ENCODE results near the gene LMLN.

LMLN gene

DNA sequence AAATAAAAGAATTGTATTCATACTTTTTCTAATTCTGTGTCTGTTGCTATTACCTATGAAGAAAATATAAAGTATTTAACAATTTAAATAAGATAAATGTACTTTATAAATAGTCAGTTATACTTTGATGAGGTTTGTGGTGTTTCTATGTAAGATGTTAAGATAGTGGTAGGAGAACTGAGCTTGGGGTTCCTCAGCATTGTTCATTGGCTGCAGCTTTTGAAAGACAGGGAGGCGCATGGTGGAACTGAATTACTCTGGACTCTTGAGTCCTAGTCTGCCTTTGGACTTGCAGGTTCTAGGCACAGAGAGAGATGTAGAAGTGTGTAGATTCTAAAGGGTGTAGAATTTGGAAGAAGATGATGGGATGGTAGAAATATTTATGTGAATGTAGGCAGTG, 23.1 kb downstream of the LMLN start:
- no peak overlapping the region for H3K4me3 ChIP-seq (ENCODE audit: low read depth, low read length)
- TF ChIP-seq POLR2A (IDR thresholded peaks at IDR 0.05; ENCODE audit: extremely low read depth, insufficient read length) (no peak), MYC (IDR thresholded peaks at IDR 0.05; ENCODE audit: low read depth, low read length) (no peak)
- TF ChIP-seq, protein P1, sequence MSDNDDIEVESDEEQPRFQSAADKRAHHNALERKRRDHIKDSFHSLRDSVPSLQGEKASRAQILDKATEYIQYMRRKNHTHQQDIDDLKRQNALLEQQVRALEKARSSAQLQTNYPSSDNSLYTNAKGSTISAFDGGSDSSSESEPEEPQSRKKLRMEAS (IDR thresholded peaks at IDR 0.05; ENCODE audit: low read depth, low read length): no peak
- TF ChIP-seq, protein P2, sequence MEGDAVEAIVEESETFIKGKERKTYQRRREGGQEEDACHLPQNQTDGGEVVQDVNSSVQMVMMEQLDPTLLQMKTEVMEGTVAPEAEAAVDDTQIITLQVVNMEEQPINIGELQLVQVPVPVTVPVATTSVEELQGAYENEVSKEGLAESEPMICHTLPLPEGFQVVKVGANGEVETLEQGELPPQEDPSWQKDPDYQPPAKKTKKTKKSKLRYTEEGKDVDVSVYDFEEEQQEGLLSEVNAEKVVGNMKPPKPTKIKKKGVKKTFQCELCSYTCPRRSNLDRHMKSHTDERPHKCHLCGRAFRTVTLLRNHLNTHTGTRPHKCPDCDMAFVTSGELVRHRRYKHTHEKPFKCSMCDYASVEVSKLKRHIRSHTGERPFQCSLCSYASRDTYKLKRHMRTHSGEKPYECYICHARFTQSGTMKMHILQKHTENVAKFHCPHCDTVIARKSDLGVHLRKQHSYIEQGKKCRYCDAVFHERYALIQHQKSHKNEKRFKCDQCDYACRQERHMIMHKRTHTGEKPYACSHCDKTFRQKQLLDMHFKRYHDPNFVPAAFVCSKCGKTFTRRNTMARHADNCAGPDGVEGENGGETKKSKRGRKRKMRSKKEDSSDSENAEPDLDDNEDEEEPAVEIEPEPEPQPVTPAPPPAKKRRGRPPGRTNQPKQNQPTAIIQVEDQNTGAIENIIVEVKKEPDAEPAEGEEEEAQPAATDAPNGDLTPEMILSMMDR (IDR thresholded peaks at IDR 0.05; ENCODE audit: low read depth, low read length): no peak
- no peak for DNase-seq (ENCODE audit: low read depth)

DNA sequence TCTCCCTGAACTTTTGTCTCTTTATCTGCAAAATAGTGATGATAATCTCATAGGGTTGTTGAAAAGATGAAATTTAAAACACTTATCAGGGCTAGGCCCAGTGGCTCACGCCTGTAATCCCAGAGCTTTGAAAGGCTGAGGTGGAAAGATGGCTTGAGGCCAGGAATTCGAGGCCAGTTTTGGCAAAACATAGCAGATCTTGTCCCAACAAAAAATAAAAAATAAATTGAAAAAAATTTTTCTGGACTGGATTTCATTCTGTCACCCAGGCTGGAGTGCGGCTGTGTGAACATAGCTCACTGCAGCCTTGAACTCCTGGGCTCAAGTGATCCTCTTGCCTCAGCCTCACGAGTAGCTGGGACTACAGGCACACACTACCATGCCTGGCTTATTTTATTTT, 29.6 kb downstream of the LMLN start:
- no peak for DNase-seq (ENCODE audit: low read depth)
- no peak overlapping the region for H3K4me3 ChIP-seq (ENCODE audit: low read depth, low read length)
- TF ChIP-seq, protein P2 (IDR thresholded peaks at IDR 0.05; ENCODE audit: low read depth, low read length): no peak
- TF ChIP-seq MYC (IDR thresholded peaks at IDR 0.05; ENCODE audit: low read depth, low read length) (no peak), POLR2A (IDR thresholded peaks at IDR 0.05; ENCODE audit: extremely low read depth, insufficient read length) (no peak)
- TF ChIP-seq, protein P1 (IDR thresholded peaks at IDR 0.05; ENCODE audit: low read depth, low read length): no peak

DNA sequence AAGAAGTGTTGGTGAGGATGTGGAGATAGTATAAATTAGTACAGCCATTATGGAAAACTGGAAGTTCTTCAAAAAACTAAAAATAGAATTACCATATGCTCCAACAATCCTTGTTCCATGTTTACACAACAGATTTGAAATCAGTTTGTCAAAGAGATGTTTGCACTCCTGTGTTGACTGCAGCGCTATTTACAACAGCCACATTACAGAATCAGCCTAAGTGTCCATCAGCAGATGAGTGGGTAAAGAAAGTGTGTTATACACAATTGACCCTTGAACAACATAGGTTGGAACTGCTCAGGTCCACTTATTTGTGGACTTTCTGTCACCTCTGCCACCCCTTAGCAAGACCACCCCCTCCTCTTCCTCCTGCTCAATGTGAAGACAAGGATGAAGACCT, 34.7 kb downstream of the LMLN start:
- no peak overlapping the region for H3K4me3 ChIP-seq (ENCODE audit: low read depth, low read length)
- TF ChIP-seq, protein P1 (IDR thresholded peaks at IDR 0.05; ENCODE audit: low read depth, low read length): no peak
- TF ChIP-seq MYC (IDR thresholded peaks at IDR 0.05; ENCODE audit: low read depth, low read length) (no peak), POLR2A (IDR thresholded peaks at IDR 0.05; ENCODE audit: extremely low read depth, insufficient read length) (no peak)
- TF ChIP-seq, protein P2 (IDR thresholded peaks at IDR 0.05; ENCODE audit: low read depth, low read length): no peak
- DNase-seq (ENCODE audit: low read depth): no peak

DNA sequence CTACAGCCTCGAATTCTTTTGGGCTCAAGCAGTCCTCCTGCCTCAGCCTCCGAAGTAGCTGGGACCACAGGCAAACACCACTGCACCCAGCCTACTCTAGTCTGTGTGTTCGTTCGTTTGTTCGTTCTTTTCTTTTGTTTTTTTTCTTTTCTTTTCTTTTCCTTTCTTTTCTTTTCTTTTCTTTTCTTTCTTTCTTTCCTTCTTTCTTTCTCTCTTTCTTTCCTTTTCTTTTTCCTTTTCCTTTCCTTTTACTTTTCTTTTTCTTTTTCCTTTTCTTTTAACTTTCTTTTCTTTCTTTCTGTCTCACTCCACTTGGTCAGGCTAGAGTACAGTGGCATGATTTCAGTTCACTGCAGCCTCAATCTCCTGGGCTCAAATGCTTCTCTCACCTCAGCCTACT, 36.8 kb downstream of the LMLN start:
- TF ChIP-seq POLR2A (IDR thresholded peaks at IDR 0.05; ENCODE audit: extremely low read depth, insufficient read length): no peak
- TF ChIP-seq, protein P2 (IDR thresholded peaks at IDR 0.05; ENCODE audit: low read depth, low read length): no peak
- TF ChIP-seq, protein P1 (IDR thresholded peaks at IDR 0.05; ENCODE audit: low read depth, low read length): no peak
- DNase-seq (ENCODE audit: low read depth): no peak
- H3K4me3 ChIP-seq (ENCODE audit: low read depth, low read length): no peak overlapping the region

DNA sequence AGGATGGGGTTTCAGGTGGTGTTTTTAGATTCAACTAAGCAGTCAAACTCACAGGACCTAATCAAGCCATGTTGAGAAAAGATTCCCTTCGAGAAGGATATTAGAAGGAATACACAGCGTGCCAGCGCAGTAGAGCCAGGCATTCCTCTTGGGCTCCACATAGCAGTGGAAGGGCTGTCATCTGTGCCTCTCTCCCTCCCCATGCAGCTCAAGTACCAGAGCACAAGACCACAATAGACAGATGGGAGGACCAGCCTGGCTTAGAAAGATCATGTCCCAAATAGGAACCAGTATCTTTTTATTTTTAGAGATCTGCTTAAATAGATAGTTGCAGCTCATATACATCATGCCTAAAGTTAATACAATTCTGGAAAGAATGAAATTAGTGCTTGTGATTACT, 37.9 kb downstream of the LMLN start:
- no peak for DNase-seq (ENCODE audit: low read depth)
- TF ChIP-seq, protein P1 (IDR thresholded peaks at IDR 0.05; ENCODE audit: low read depth, low read length): no peak
- TF ChIP-seq POLR2A (IDR thresholded peaks at IDR 0.05; ENCODE audit: extremely low read depth, insufficient read length) (no peak), MYC (IDR thresholded peaks at IDR 0.05; ENCODE audit: low read depth, low read length) (no peak)
- TF ChIP-seq, protein P2 (IDR thresholded peaks at IDR 0.05; ENCODE audit: low read depth, low read length): no peak
- H3K4me3 ChIP-seq (ENCODE audit: low read depth, low read length): no peak overlapping the region

DNA sequence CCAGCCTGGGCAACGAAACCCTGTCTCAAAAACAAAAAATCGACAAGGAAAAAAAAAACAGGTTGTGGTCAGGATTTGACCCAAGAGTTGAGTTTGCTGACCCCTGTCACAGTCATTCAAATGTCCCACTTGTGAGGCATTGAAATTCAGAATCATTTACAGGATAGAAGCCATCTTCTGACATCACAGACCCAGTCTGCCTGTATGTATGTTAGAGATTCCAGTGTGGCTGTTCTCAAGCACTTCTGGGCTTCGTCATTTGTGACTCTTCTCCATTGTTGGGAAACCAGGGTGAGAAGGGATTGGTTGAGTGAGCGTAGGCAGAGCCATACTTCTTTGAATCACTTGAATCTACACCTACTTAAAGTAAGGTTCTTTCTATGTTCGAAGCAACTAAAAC, 57.1 kb downstream of the LMLN start:
- TF ChIP-seq POLR2A (IDR thresholded peaks at IDR 0.05; ENCODE audit: extremely low read depth, insufficient read length) (no peak), MYC (IDR thresholded peaks at IDR 0.05; ENCODE audit: low read depth, low read length) (no peak)
- TF ChIP-seq, protein P1 (IDR thresholded peaks at IDR 0.05; ENCODE audit: low read depth, low read length): no peak
- TF ChIP-seq, protein P2 (IDR thresholded peaks at IDR 0.05; ENCODE audit: low read depth, low read length): no peak

More for the DNA sequence above, 57.1 kb downstream of the LMLN start:
- DNase-seq (ENCODE audit: low read depth): no peak
- no peak overlapping the region for H3K4me3 ChIP-seq (ENCODE audit: low read depth, low read length)

All from NB4 (cell line).